KOPT-K1 (cell line): Measurements from ENCODE around the gene SPATA21.

Experiments used
- H3K27ac ChIP-seq: fragments of 200-600 bp; sonication (generic); 2 replicates; pipeline ENCODE4 v1.5.1; 2016; ENCODE audit warnings: antibody characterized with exemption, mild to moderate bottlenecking, low read depth, low read length; ENCODE audit not compliant: poor library complexity, severe bottlenecking
- H3K36me3 ChIP-seq: fragments of 200-600 bp; sonication (generic); 2 replicates; pipeline ENCODE4 v1.5.1; 2017; ENCODE audit warnings: antibody characterized with exemption, mild to moderate bottlenecking, low read length, moderate library complexity; ENCODE audit not compliant: insufficient read depth
- H3K9me3 ChIP-seq: fragments of 200-600 bp; sonication (generic); 2 replicates; pipeline ENCODE4 v1.5.1; 2017; ENCODE audit warnings: antibody characterized with exemption, low read length, mild to moderate bottlenecking; ENCODE audit not compliant: insufficient read depth, poor library complexity, severe bottlenecking

The SPATA21 gene

DNA sequence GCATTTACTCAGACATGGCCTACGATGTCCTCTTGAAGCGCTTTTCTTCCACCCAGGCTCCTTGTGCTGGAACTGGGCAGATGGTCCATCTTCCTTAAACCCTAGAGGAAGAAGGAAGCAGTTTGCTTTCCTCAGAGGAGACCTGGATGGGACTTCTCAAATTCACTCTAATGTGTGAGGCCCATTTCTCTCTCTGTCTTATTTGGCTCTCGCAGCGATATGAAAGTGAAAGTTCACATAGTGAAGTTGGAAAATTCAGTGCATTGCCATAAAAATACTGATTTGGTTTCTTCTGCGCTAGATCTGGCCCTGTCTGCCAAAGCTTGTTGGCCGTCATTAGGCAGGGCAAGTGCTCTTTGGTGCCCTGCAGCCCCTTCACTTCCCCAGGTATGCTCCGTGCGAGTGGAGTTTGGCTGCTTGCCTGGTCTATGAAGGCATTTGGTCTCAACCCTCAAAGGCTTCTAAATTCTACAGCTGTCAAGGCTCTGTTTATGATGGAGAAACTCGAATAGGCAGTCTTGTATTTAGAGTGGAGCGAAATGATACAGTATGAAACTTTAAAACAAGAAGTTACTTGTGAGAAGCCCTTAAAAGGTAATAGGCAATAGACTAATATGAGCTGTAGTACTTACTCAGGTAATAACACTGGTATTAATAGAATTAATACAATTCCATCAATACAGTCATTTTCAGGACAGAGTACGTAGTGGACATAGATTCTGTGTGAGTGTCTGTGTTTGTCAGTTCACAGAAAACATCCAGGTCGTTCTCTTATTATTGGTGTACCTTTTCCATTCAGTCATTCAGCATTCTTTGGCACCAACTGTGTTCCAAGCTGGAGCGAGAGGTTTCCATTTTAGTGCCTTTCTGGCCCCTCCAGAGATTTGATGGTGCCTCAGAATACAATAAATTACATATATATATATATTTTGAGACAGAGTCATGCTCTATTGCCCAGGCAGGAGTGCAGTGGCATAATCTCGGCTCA, 49.7 kb downstream of the SPATA21 start:
- H3K9me3 ChIP-seq = no peaks in the 10 kb centered on the region
- H3K36me3 ChIP-seq = peaks cover 26% of the 10 kb centered on the region; the same call in 1 of the 2 replicates
- peak overlapping the region; percentile 49 for H3K27ac ChIP-seq

GRCh38 chr1:16386454-16387113, 50.6 kb downstream of the SPATA21 start:
- Histone ChIP-seq H3K9me3 (no peaks in the 10 kb centered on the region), H3K27ac (peak overlapping the region; percentile 16), H3K36me3 (0 out of 2 replicates have a peak, but pooled peaks cover 18% of the 10 kb centered on the region)

- no peaks in the 10 kb centered on the region for H3K9me3 ChIP-seq
- H3K27ac ChIP-seq = peak overlapping the region; percentile 16
- H3K36me3 ChIP-seq = 0 out of 2 replicates have a peak, but pooled peaks cover 13% of the 10 kb centered on the region
Measured at GRCh38 chr1:16385659-16386453, 51.4 kb downstream of the SPATA21 start.

GRCh38 chr1:16383888-16384287, 53.3 kb downstream of the SPATA21 start:
- H3K36me3 ChIP-seq = peaks cover 13% of the 10 kb centered on the region; the same call in 1 of the 2 replicates
- H3K27ac ChIP-seq = no peak overlapping the region

DNA sequence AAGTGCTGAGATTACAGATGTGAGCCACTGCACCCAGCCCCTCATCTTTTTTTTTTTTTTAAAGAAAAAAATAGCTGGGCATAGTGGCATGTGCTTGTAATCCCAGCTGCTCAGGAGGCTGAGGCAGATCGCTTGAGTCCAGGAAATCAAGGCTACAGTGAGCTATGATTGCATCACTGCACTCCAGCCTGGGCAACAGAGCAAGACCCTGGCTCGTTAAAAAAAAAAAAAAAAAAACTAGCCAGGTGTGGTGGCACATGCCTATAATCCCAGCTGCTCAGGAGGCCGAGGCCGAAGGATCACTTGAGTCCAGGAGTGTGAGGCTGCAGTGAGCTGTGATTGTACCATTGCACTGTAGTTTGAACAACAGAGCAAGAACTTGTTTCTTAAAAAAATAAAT, 56.4 kb downstream of the SPATA21 start:
- Histone ChIP-seq H3K36me3 (peaks cover 15% of the 10 kb centered on the region), H3K9me3 (no peaks in the 10 kb centered on the region), H3K27ac (no peak overlapping the region)

More at GRCh38 chr1:16383888-16384287, 53.3 kb downstream of the SPATA21 start:
- H3K9me3 ChIP-seq = no peaks in the 10 kb centered on the region

DNA sequence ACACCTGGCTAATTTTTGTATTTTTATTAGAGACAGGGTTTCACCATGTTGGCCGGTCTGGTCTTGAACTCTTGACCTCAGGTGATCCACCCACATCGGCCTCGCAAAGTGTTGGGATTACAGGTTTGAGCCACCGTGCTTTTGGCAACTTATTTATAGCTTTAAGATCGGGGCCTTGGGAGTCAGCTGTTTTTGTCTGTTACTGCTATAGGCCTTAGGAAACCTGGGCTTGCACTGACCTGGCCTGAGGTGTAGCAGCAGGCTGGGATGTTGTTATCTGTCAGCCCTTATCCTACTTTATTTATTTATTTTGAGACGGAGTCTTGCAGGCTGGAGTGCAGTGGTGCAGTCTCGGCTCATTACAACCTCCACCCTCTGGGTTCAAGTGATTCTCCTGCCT, 58.8 kb downstream of the SPATA21 start:
- Histone ChIP-seq H3K9me3 (no peaks in the 10 kb centered on the region), H3K36me3 (peaks cover 26% of the 10 kb centered on the region), H3K27ac (no peak overlapping the region)

- H3K27ac ChIP-seq = no peak overlapping the region
- H3K9me3 ChIP-seq = no peaks in the 10 kb centered on the region
- H3K36me3 ChIP-seq = peaks cover 31% of the 10 kb centered on the region
Measured at GRCh38 chr1:16376971-16377370, 60.3 kb downstream of the SPATA21 start.

DNA sequence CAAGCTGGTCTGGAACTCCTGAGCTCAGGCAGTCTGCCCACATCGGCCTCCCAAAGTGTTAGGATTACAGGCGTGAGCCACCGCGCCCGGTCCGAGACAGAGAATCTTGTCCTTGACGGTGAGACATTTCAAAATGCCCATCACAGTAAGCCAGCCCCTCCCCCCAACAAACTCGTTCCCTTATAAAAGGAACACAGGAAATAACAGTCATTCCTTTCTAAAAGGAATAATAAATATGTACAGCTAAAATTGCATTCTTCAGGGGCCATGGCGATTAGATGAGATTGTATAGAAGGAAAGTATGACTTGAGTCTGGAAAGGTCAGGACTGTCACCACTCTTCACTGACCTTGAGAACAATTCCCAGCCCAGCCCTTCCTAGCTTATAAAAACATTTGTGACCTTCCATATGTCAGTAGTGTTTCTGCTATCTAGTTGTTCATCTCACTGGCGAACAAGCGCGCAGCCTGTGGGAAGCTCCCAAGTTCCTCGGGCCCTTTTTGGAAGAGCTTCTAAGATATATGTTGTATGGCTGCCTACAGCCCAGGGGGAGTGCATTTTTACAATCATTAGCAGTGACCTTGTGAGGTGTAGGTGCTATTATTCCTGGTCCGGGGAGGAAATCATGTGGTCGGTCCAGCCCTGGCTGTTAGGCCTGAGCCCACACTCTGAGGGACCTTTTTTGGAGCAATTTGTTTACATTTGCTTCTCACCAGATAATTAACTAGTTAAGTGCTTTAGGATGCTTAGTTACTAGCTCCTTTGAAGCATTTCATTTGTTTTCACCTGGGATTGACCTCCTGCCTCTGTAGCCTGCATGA, 61.5 kb downstream of the SPATA21 start:
- no peak overlapping the region for H3K27ac ChIP-seq
- no peaks in the 10 kb centered on the region for H3K9me3 ChIP-seq
- peaks cover 31% of the 10 kb centered on the region for H3K36me3 ChIP-seq

GRCh38 chr1:16374266-16374665, 63.0 kb downstream of the SPATA21 start:
- Histone ChIP-seq H3K27ac (no peak overlapping the region), H3K9me3 (no peaks in the 10 kb centered on the region), H3K36me3 (peaks cover 31% of the 10 kb centered on the region)

GRCh38 chr1:16372535-16373285, 64.5 kb downstream of the SPATA21 start:
- Histone ChIP-seq H3K9me3 (no peaks in the 10 kb centered on the region), H3K36me3 (peaks cover 30% of the 10 kb centered on the region), H3K27ac (no peak overlapping the region)

GRCh38 chr1:16371725-16372124, 65.5 kb downstream of the SPATA21 start:
- Histone ChIP-seq H3K36me3 (peaks cover 27% of the 10 kb centered on the region), H3K9me3 (no peaks in the 10 kb centered on the region), H3K27ac (no peak overlapping the region)

- Histone ChIP-seq H3K36me3 (peaks cover 19% of the 10 kb centered on the region), H3K27ac (no peak overlapping the region), H3K9me3 (no peaks in the 10 kb centered on the region)
Measured at GRCh38 chr1:16369821-16370220, 67.4 kb downstream of the SPATA21 start.

DNA sequence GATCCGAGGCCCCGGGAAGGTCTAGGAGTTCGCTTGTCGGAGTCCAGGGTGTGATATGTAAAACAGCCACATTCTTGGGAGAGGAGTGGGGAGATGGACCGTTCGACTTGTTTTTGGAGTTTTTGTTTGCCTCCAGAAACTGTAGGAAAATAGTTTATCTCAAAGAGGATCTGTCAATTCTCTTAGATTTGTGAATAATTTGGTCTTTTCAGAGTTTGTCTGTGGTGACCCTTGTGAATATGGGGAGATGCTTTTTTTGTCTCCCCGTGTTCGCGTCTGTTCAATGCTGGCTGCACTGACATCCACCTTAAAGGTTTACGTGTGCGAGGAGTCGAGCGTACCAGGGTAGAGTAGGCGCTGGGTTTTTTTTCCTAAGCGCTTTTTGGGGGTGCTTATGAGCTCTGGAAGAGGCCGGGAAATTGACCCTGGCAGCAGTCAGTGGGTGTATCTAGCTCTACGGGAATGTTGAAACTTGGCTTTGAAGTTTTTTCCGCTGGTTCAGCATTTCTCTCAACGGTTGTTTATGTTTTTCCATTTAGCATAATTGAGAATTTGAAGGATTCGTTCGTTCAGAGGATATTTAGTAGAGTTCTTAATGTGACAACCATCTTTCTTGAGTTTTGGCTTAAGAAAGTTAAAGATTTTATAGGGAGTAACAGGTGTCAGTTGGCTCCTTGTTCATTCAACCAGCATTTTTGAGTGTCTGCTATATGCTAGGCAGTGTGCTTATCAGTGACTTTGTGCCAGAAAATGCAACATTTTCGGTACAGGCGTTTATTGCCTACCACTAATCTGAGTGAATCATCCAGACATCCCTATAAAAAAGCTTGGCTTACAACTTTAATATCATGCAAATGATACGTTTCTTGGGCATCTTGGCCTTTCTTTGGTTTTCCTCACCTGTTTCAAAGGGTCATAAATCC, 69.0 kb downstream of the SPATA21 start:
- H3K9me3 ChIP-seq = no peaks in the 10 kb centered on the region
- peaks cover 9% of the 10 kb centered on the region for H3K36me3 ChIP-seq
- peak overlapping the region; percentile 92 for H3K27ac ChIP-seq
